ENCODE results near the gene OSBPL2. TPM values are rescaled to one million over a fixed set of nuclear protein-coding genes. Genes with fewer than 3 reads are reported as not detected.

Gene OSBPL2
- total RNA-seq, 4 donors from 2014 or later: 36.6 to 57.3 (median 46.7) TPM

DNA sequence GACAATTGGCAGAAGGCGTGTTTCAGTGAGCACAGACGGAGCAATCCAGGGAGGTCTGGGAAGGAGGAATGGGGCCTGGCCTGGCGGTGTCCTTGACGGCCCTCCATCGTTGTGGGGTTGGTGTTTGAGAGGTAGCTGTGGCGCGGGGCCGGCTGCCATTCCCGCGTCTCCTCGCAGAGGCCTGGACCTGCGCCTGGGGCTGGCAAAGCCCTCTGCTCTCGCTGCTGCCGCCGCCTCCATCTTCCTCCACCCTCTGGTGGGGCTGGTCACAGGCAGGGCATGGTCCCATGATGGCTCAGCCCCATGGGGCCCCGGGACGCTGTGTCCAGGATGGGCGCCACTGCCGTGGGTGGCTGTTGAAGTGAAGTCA, 7.6 kb downstream of the OSBPL2 start:
- 82 to 87% methylated on average over 4 to 7 of the region's 19 CpGs for WGBS, 2 donors (ENCODE audit: low coverage in 1 of 2)
- Histone ChIP-seq H3K4me1 (peaks cover 0 to 52% (median 11%) of the 10 kb centered on the region in 3 donors), H3K4me3 (no peak overlapping the region), H3K27ac (no peak overlapping the region), H3K36me3 (peaks cover 0 to 15% of the 10 kb centered on the region in 2 donors), H3K27me3 (no peaks in the 10 kb centered on the region), H3K9me3 (no peaks in the 10 kb centered on the region)
- no peak for TF ChIP-seq POLR2A (IDR thresholded peaks at IDR 0.05)
- ATAC-seq: no peak

DNA sequence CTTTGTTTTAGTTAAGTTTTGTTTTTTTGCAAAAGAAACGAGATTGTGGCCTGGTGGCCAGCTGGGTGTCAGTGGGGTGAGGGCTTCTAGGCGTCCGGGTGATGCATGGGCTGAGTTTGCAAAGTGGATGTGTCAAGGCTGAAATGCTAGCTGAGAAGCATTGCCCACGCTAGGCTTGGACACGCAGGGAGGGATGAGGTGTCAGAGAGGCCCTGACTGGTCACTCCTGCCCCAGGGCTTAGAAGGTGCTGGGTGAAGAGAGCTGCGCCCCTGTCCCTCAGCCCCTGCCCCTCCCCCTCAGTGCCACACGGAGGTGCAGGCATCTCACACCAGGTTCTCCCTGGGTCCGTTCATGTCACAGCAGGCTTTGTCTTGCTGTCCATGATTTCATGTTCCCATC, 8.1 kb downstream of the OSBPL2 start:
- H3K27me3 ChIP-seq: no peaks in the 10 kb centered on the region
- no peak overlapping the region for H3K27ac ChIP-seq
- no peak for ATAC-seq
- H3K4me3 ChIP-seq: no peak overlapping the region
- 45 to 75% methylated on average over 3 to 7 of the region's 8 CpGs for WGBS, 2 donors (ENCODE audit: low coverage in 1 of 2)
- H3K4me1 ChIP-seq: peaks cover 0 to 47% (median 9%) of the 10 kb centered on the region in 3 donors
- H3K36me3 ChIP-seq: peaks cover 0 to 15% of the 10 kb centered on the region in 2 donors
- H3K9me3 ChIP-seq: no peaks in the 10 kb centered on the region
- TF ChIP-seq POLR2A (IDR thresholded peaks at IDR 0.05): no peak
- TF ChIP-seq POLR2AphosphoS5 (IDR thresholded peaks at IDR 0.05): no peak
- TF ChIP-seq, protein P1, sequence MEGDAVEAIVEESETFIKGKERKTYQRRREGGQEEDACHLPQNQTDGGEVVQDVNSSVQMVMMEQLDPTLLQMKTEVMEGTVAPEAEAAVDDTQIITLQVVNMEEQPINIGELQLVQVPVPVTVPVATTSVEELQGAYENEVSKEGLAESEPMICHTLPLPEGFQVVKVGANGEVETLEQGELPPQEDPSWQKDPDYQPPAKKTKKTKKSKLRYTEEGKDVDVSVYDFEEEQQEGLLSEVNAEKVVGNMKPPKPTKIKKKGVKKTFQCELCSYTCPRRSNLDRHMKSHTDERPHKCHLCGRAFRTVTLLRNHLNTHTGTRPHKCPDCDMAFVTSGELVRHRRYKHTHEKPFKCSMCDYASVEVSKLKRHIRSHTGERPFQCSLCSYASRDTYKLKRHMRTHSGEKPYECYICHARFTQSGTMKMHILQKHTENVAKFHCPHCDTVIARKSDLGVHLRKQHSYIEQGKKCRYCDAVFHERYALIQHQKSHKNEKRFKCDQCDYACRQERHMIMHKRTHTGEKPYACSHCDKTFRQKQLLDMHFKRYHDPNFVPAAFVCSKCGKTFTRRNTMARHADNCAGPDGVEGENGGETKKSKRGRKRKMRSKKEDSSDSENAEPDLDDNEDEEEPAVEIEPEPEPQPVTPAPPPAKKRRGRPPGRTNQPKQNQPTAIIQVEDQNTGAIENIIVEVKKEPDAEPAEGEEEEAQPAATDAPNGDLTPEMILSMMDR (IDR thresholded peaks at IDR 0.05): no peak
- TF ChIP-seq EP300 (IDR thresholded peaks at IDR 0.05): no peak

DNA sequence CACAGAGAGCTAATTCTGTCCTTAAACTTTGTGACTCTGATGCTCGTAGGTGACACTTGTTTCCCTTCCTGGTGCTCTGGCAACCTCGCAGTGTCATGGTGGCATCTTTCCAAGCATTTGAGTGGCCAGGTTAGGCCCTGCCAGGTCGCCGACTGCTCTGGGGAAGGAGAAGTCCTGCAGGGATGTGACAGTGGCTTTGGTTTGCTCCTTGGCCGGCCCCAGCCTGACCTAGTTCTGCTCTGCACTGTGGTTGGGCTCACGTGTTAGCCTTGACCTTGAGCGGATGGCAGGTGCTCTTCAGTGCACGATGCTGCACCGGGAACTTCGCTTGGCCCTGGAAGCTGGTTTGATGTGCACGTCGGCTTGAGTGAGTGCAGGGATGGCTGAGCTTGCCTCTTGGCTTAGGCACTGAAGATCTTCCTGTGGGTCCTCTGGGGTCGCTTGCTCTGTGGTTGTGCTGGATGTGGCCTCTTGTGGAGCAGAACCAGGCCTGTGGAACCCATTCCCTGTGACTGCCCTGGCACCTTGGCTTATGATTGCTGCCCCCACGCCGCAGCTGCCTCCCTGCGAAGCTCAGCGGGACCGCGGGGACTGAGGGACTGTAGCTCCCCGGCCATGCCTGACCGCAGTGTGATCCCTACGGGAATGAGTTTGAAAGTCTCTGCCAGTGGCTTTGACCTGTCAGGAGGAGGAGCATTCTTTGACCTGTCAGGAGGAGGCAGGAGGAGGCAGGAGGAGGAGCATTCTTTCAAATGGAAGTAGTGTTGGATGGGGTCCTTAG, 8.7 kb downstream of the OSBPL2 start:
- Histone ChIP-seq H3K4me3 (no peak overlapping the region), H3K4me1 (peaks cover 0 to 42% (median 9%) of the 10 kb centered on the region in 3 donors), H3K36me3 (peaks cover 0 to 15% of the 10 kb centered on the region in 2 donors), H3K27ac (no peak overlapping the region), H3K9me3 (no peaks in the 10 kb centered on the region), H3K27me3 (no peaks in the 10 kb centered on the region)
- no peak for TF ChIP-seq POLR2AphosphoS5 (IDR thresholded peaks at IDR 0.05)
- TF ChIP-seq, protein P1 (IDR thresholded peaks at IDR 0.05): no peak
- TF ChIP-seq EP300 (IDR thresholded peaks at IDR 0.05): no peak
- TF ChIP-seq POLR2A (IDR thresholded peaks at IDR 0.05): no peak
- ATAC-seq: no peak
- WGBS, 2 donors (ENCODE audit: low coverage in 1 of 2): 42 to 61% methylated on average over 4 to 7 of the region's 22 CpGs

DNA sequence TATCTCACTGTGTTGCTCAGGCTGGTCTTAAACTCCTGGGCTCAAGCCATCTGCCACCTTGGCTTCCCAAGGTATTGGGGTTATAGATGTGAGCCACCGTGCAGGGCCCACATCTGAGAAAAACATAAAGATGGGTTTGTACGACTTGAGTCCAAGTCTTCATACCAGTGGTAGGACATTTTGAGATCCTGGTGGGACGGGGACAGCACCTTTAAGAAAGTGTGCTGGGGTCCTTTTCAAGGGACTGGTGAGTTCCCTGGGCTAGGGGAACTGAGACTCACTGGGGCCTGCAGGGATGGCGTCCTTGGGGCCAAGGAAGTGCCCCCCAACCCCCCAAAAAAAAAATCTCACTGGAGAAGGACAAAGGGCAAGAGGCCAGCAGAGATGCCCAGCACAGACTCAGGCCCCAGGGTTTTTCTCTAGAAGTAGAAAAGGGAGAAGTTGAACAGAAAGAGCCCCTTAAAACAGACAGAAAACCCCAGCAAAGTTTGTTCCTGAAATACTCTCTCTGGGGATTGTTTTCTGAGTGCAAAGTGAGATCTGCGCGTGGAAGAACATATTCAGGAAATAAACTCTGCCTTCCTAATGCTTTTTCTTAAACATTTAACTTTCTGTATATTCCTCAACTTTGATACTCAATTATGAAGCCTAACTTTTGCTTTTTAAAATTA, 10.7 kb downstream of the OSBPL2 start:
- Histone ChIP-seq H3K4me3 (no peak overlapping the region), H3K36me3 (peaks cover 0 to 6% of the 10 kb centered on the region in 2 donors), H3K27me3 (no peaks in the 10 kb centered on the region), H3K27ac (no peak overlapping the region), H3K4me1 (peaks cover 0 to 38% (median 4%) of the 10 kb centered on the region in 3 donors), H3K9me3 (no peaks in the 10 kb centered on the region)
- 75 to 79% methylated on average over 2 to 5 of the region's 6 CpGs for WGBS, 2 donors (ENCODE audit: low coverage in 1 of 2)
- no peak for ATAC-seq
- TF ChIP-seq, protein P1 (IDR thresholded peaks at IDR 0.05): no peak
- TF ChIP-seq POLR2A (IDR thresholded peaks at IDR 0.05) (no peak), EP300 (IDR thresholded peaks at IDR 0.05) (no peak), POLR2AphosphoS5 (IDR thresholded peaks at IDR 0.05) (no peak)

DNA sequence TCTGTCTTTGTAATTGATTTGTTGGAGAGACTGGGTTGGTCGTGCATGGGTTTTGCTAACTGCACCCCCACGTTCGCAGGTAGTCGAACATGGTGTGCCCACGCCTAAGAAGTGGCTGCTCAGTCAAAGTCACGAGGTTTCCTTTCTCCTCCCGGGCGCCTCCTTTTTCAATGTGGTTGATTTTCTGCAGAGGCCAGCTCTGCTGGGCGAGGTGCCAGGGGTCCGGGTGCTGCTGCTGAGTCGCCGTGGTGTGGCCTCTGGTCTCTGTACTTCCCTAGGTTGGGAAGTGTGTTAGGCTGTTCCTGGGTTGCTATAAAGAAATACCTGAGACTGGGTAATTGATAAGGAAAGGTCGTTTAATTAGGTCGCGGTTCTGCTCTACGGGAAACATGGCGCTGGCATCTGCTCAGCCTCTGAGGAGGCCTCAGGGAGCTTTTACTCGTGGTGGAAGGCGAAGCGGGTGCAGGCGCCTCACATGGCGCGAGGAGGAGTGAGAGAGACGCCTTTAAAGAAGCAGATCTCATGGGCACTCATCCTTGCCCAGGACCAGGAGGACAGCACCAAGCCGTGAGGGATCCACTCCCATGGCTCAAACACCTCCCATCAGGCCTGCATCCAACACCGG, 14.1 kb downstream of the OSBPL2 start:
- H3K9me3 ChIP-seq: no peaks in the 10 kb centered on the region
- 79 to 84% methylated on average over 12 to 24 of the region's 26 CpGs for WGBS, 2 donors (ENCODE audit: low coverage in 1 of 2)
- ATAC-seq: no peak
- H3K4me3 ChIP-seq: no peak overlapping the region
- TF ChIP-seq EP300 (IDR thresholded peaks at IDR 0.05) (no peak), POLR2A (IDR thresholded peaks at IDR 0.05) (no peak), POLR2AphosphoS5 (IDR thresholded peaks at IDR 0.05) (no peak)
- TF ChIP-seq, protein P1 (IDR thresholded peaks at IDR 0.05): no peak
- H3K27me3 ChIP-seq: no peaks in the 10 kb centered on the region
- H3K27ac ChIP-seq: no peak overlapping the region
- peaks cover 0 to 18% (median 0%) of the 10 kb centered on the region in 3 donors for H3K4me1 ChIP-seq
- peaks cover 0 to 19% of the 10 kb centered on the region in 2 donors for H3K36me3 ChIP-seq
